GM13976 (cell line): Measurements from ENCODE around the gene ARHGAP32.

ENCODE experiments used
- DNase-seq: peaks from one replicate; pipeline ENCODE4 v3.0.0; 2012; ENCODE audit warnings: low spot score
- CTCF ChIP-seq: IDR thresholded peaks from 2 replicates; pipeline ENCODE4 v1.5.1; 2012; ENCODE audit warnings: borderline replicate concordance, mild to moderate bottlenecking; ENCODE audit not compliant: insufficient read depth; ENCODE audit errors: extremely low read depth, missing control alignments, control extremely low read depth
- in situ Hi-C: fragments of 300-500 bp; cut with MboI; formaldehyde crosslinking; loops from one replicate; pipeline ENCODE4 v1.12.0; 2022; ENCODE audit warnings: low sequenced_read_pairs, mixed read lengths, inconsistent platforms; ENCODE audit not compliant: unreplicated experiment

Gene ARHGAP32

GRCh38 chr11:129192150-129192549 is at the start of gene ARHGAP32:
Gene ARHGAP32, minus strand, starts transcription at chr11:129192325. Its CDS starts 127 bp downstream, at chr11:129192198.
- in situ Hi-C loops: no loop called here
- DNase-seq: no peak
- no peak for TF ChIP-seq CTCF

- no peak for DNase-seq
- no peak for TF ChIP-seq CTCF
- in situ Hi-C loops: no loop called here
Measured at GRCh38 chr11:129239207-129239606, 47.1 kb upstream of the ARHGAP32 start.

DNA sequence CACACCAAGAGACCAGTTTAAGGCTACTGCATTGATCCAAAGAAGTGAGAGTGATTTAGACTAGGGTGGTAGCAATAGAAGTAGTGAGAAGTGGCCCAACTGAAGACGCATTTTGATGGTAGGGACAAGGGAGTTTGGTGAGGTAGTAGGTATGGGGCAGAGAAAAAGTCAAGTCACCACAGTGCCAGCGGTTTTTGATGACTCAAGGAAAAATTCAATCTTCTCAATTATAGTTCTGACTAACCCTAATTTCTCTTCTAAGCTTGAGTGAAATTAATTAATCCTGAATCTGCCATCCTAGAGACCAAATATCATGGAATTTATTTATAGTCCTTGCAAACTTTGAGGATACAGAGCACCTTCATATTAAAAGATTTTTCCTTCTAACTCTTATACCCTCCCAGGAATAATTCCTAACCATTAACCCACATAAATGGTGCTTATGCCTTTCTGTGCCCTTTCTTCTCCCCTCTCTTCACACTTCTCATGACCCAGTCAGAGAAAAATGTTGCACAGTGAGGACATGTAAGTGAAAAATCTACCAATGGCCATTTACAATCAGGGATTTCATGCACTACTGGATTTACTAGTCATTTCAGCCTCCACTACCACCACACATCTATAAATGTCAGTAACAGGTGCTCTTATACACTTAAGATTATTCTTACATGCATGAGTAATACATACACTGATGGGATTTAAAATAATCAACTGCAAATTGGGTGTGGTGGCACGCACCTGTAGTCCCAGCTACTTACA is 45.9 kb upstream of the ARHGAP32 start:
- in situ Hi-C loops: no loop called here
- DNase-seq: no peak
- TF ChIP-seq CTCF: no peak

GRCh38 chr11:129237456-129237855 is 45.3 kb upstream of the ARHGAP32 start:
- in situ Hi-C loops: no loop called here
- DNase-seq: no peak
- TF ChIP-seq CTCF: no peak

DNA sequence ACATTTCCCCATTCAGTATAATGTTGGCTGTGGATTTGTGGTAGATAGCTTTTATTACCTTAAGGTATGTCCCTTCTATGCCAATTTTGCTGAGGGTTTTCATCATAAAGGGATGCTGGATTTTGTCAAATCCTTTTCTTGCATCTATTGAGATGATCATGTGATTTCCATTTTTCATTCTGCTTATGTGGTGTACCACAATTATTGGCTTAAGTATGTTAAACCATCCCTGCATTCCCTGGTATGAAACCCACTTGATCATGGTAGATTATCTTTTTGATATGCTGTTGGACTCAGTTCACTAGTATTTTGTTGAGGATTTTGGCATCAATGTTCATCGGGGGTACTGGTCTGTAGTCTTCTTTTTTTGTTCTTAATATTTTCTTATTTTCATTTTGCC is 44.7 kb upstream of the ARHGAP32 start:
- DNase-seq: no peak
- in situ Hi-C loops: no loop called here

DNA sequence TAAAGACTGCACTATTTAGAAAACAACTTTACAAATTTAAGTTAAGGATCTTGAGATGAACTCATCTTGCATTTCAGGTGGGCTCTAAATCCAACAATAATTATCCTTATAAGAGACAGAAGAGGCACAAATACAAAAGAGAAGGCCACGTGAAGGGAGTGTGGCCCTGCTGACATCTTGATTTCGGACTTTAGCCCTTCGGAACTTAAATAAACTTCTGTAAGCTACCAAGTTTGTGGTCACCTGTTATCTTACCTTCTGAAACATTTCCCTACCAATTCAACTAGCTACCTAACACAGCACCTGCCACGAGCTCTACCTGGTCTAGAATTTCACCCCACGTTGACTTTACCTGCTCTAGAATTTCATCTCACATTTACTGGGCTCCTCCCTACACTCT is 42.9 kb upstream of the ARHGAP32 start:
- in situ Hi-C loops: no loop called here
- no peak for DNase-seq
- no peak for TF ChIP-seq CTCF

More for the DNA sequence above, 44.7 kb upstream of the ARHGAP32 start:
- no peak for TF ChIP-seq CTCF

DNA sequence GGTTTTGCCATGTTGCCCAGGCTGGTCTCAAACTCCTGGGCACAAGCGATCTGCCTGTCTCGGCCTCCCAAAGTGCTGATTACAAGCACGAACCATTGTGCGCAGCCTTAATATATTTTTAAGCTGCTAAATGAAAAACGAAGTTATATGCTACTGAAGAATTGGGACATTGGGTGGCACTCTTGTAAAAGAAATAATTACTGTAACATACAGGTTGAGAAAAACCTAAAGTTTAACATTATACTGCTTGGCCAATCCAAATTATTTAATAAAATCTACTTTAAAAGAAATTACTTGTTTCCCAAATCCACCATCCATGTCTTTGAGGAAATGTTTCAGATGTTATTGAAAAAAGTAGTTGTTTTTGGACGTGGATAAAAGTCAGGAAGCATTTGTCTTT is 37.9 kb upstream of the ARHGAP32 start:
- DNase-seq: no peak
- in situ Hi-C loops: no loop called here
- TF ChIP-seq CTCF: no peak
